ENCODE results near the gene ANKRD13D. TPM values are rescaled to one million over a fixed set of nuclear protein-coding genes. Genes with fewer than 3 reads are reported as not detected.
A peak's percentile ranks its signal among the peaks of the same experiment; 100 is the strongest.

The ANKRD13D gene
- total and polyA plus RNA-seq, 12 donors, result 8.7 to 205 (median 40.4) TPM

- H3K4me1 ChIP-seq (replicated peaks in 1 of 2), result peaks cover 16 to 19% of the 10 kb centered on the region in 2 donors
- no peaks in the 10 kb centered on the region for H3K27me3 ChIP-seq
- intact Hi-C loops (cut with DNase I), result no loop called here
- no peaks in the 10 kb centered on the region for H3K9me3 ChIP-seq (replicated peaks in 1 of 3)
- DNase-seq, result peak in 6 of 7 donors; percentile 78 to 91 (median 87)
- peak overlapping the region in 1 of 5 donors; percentile 26 for H3K27ac ChIP-seq
- peaks cover 0 to 98% of the 10 kb centered on the region in 2 donors for H3K36me3 ChIP-seq (replicated peaks in 1 of 2)
- TF ChIP-seq POLR2A (IDR thresholded peaks at IDR 0.05) (peak in 1 of 2 donors; percentile 39), CTCF (IDR thresholded peaks at IDR 0.05) (no peak)
- H3K4me3 ChIP-seq, result no peak overlapping the region
Measured at GRCh38 chr11:67248653-67249052, 40.5 kb upstream of the ANKRD13D start.

- peaks cover 0 to 98% of the 10 kb centered on the region in 2 donors for H3K36me3 ChIP-seq (replicated peaks in 1 of 2)
Measured at GRCh38 chr11:67250059-67251043, 38.8 kb upstream of the ANKRD13D start.

GRCh38 chr11:67251841-67252240 is 37.3 kb upstream of the ANKRD13D start:
- peaks cover 13 to 14% of the 10 kb centered on the region in 2 donors for H3K4me1 ChIP-seq (replicated peaks in 1 of 2)
- WGBS, 4 donors, result 82 to 100% (median 86%) methylated on average over 1 of the region's 1 CpG
- no peak for TF ChIP-seq CTCF (IDR thresholded peaks at IDR 0.05)
- TF ChIP-seq POLR2A (IDR thresholded peaks at IDR 0.05), result no peak
- H3K4me3 ChIP-seq, result no peak overlapping the region
- DNase-seq, result no peak
- H3K27me3 ChIP-seq, result no peaks in the 10 kb centered on the region
- peaks cover 0 to 98% of the 10 kb centered on the region in 2 donors for H3K36me3 ChIP-seq (replicated peaks in 1 of 2)
- no peaks in the 10 kb centered on the region for H3K9me3 ChIP-seq (replicated peaks in 1 of 3)
- intact Hi-C loops (cut with DNase I), result no loop called here
- H3K27ac ChIP-seq, result no peak overlapping the region

More at GRCh38 chr11:67250059-67251043, 38.8 kb upstream of the ANKRD13D start:
- Histone ChIP-seq H3K4me1 (replicated peaks in 1 of 2) (peaks cover 13 to 14% of the 10 kb centered on the region in 2 donors), H3K27me3 (no peaks in the 10 kb centered on the region), H3K9me3 (replicated peaks in 1 of 3) (no peaks in the 10 kb centered on the region), H3K4me3 (no peak overlapping the region), H3K27ac (no peak overlapping the region)
- no peak for DNase-seq
- 92 to 93% (median 93%) methylated on average over 32 to 37 of the region's 37 CpGs for WGBS, 4 donors
- TF ChIP-seq POLR2A (IDR thresholded peaks at IDR 0.05) (no peak), CTCF (IDR thresholded peaks at IDR 0.05) (no peak)
- intact Hi-C loops (cut with DNase I), result no loop called here

- Histone ChIP-seq H3K4me3 (no peak overlapping the region), H3K4me1 (replicated peaks in 1 of 2) (peaks cover 12 to 13% of the 10 kb centered on the region in 2 donors), H3K27me3 (no peaks in the 10 kb centered on the region), H3K9me3 (replicated peaks in 1 of 3) (no peaks in the 10 kb centered on the region), H3K36me3 (replicated peaks in 1 of 2) (peaks cover 0 to 94% of the 10 kb centered on the region in 2 donors), H3K27ac (peak overlapping the region in 1 of 5 donors; percentile 8)
- TF ChIP-seq POLR2A (IDR thresholded peaks at IDR 0.05) (no peak), CTCF (IDR thresholded peaks at IDR 0.05) (peak in 5 of 6 experiments; percentile 29 to 48 (median 35))
- intact Hi-C loops (cut with DNase I), result no loop called here
- WGBS, 4 donors, result 74 to 89% (median 82%) methylated on average over 2 to 4 of the region's 4 CpGs
- DNase-seq, result peak in 2 of 7 donors; percentile 63 to 64
Measured at GRCh38 chr11:67252831-67253239, 36.3 kb upstream of the ANKRD13D start.
